Body of pancreas (tissue), 4 donors: ENCODE results near the gene NEDD4L. TPM values are rescaled to one million over a fixed set of nuclear protein-coding genes. Genes with fewer than 3 reads are reported as not detected.

ENCODE experiments used
- ATAC-seq: fragments of 150-250 bp; one replicate; pipeline ENCODE4 v1.9.1; 2016
- DNase-seq, 4 donors: peaks; one replicate each; pipeline ENCODE4 v3.0.0-alpha.2; 2019
- H3K27ac ChIP-seq, 4 donors: fragments of 200-600 bp; sonication (generic); 1 replicate in 3 of 4; 2 replicates in 1 of 4; pipeline versions ENCODE4 v1.5.1 to v1.6.1; 2016 to 2019; ENCODE audit warnings: mild to moderate bottlenecking in 1 of 4, mixed read lengths in 1 of 4, moderate library complexity in 1 of 4
- H3K27me3 ChIP-seq, 2 donors: fragments of 200-600 bp; sonication (generic); one replicate each; pipeline ENCODE4 v1.6.0; 2016; ENCODE audit warnings: mild to moderate bottlenecking in 1 of 2
- H3K36me3 ChIP-seq, 2 donors: fragments of 200-600 bp; sonication (generic); replicated peaks in 1 of 2; 2 replicates each; pipeline ENCODE4 v1.5.1; 2016; ENCODE audit warnings: low read depth in 2 of 2; ENCODE audit not compliant: insufficient read depth in 1 of 2
- H3K4me1 ChIP-seq: fragments of 200-600 bp; sonication (generic); one replicate; pipeline ENCODE4 v1.6.0; 2016
- H3K4me3 ChIP-seq, 2 donors: fragments of 200-600 bp; sonication (generic); 1 replicate in 1 of 2; 2 replicates in 1 of 2; pipeline ENCODE4 v1.5.1; 2016 to 2019
- H3K9me3 ChIP-seq, 3 donors: fragments of 200-600 bp; sonication (generic); 1 replicate in 2 of 3; 2 replicates in 1 of 3; pipeline ENCODE4 v1.5.1; 2016
- POLR2A ChIP-seq, 3 donors: fragments of 450-650 bp; IDR thresholded peaks; one replicate each; pipeline ENCODE4 v1.6.1; 2016; ENCODE audit warnings: antibody characterized with exemption in 3 of 3, mild to moderate bottlenecking in 2 of 3
- WGBS, 2 donors: methylation state at CpG; one replicate each; pipeline ENCODE4 v1.1.5; 2017; 5-methylcytosine and 5-hydroxymethylcytosine counted together
- intact Hi-C: fragments of 100-400 bp; cut with DNase I; formaldehyde crosslinking; loops from one replicate; pipeline ENCODE4 v1.15.1; 2023
- total RNA-seq, 2 donors: library from RNA; depleted of rRNA; stranded (reverse); fragments of >200 nt; gene quantifications; one replicate each; pipeline ENCODE4 v1.1.0, GENCODE V29; 2016
- TF ChIP-seq, protein P1 (sequence below), 7 experiments: fragments of 450-650 bp in 4 of 7; fragments of 200-600 bp in 3 of 7; sonication (generic) in 3 of 7; IDR thresholded peaks; one replicate each; pipeline ENCODE4 v1.5.1; 2016 to 2019; ENCODE audit warnings: antibody characterized with exemption in 7 of 7

Gene NEDD4L
- total RNA-seq, 2 donors from 2014 or later = 105 to 108 TPM

DNA sequence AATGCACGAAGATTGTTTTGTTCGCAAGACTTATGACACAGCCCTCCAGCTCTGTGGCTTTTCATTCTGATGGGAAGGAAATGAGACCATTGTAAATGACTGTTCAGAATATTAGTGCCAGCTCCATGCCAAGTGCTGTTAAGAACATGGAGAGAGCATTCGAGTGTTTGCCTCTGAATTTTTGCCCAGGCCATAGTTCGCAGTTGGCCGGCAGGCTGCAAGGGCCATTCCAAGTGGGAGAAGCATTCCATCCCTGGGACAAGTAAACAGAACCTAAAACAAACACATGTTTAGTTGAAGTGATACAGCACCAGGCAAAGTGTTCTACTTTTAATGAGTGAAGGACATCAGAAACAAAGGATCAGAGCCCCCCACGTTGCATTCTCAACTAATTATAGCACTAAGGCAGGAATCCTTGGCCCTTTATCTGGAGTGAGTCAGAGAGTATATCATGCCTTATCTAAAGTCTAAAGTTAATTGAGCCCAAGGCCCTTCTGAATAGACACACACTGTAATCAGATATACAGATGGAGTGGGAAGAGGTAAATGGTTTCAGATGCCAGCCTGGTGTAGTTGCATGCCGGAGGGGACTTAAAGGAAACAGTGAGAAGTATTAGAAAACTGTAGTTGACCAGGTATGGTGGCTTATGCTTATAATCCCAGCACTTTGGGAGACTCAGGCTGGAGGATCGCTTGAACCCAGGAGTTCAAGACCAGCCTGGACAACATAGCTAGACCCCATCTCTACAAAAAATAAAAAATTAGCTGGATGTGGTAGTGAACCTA, 53.3 kb downstream of the NEDD4L start:
- ATAC-seq = peak; percentile 71
- WGBS, 2 donors = 26 to 29% methylated on average over 8 of the region's 8 CpGs
- peak in 3 of 4 donors; percentile 48 to 53 (median 52) for DNase-seq
- Histone ChIP-seq H3K36me3 (no peaks in the 10 kb centered on the region), H3K4me3 (no peak overlapping the region), H3K4me1 (peaks cover 89% of the 10 kb centered on the region), H3K9me3 (no peaks in the 10 kb centered on the region), H3K27me3 (no peaks in the 10 kb centered on the region), H3K27ac (peak overlapping the region; percentile 55 to 85 (median 82))
- intact Hi-C loops = no loop called here
- TF ChIP-seq POLR2A (IDR thresholded peaks at IDR 0.05) = peak in 1 of 3 donors; percentile 5
- TF ChIP-seq, protein P1, sequence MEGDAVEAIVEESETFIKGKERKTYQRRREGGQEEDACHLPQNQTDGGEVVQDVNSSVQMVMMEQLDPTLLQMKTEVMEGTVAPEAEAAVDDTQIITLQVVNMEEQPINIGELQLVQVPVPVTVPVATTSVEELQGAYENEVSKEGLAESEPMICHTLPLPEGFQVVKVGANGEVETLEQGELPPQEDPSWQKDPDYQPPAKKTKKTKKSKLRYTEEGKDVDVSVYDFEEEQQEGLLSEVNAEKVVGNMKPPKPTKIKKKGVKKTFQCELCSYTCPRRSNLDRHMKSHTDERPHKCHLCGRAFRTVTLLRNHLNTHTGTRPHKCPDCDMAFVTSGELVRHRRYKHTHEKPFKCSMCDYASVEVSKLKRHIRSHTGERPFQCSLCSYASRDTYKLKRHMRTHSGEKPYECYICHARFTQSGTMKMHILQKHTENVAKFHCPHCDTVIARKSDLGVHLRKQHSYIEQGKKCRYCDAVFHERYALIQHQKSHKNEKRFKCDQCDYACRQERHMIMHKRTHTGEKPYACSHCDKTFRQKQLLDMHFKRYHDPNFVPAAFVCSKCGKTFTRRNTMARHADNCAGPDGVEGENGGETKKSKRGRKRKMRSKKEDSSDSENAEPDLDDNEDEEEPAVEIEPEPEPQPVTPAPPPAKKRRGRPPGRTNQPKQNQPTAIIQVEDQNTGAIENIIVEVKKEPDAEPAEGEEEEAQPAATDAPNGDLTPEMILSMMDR (IDR thresholded peaks at IDR 0.05) = peak in 1 of 7 experiments; percentile 5

DNA sequence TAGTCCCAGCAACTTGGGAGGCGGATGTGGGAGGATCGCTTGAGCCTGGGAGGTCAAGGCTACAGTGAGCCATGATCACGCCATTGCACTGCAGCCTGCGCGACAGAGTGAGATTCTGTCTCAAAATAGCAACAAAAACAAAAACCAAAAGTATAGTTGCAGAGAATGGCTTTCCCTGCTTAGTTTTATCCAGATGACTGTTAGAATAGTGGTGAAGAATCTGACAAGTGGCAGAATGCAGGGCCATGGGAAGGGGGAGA, 53.8 kb downstream of the NEDD4L start:
- intact Hi-C loops = no loop called here
- Histone ChIP-seq H3K4me3 (no peak overlapping the region), H3K27ac (peak overlapping the region; percentile 55 to 85 (median 82)), H3K27me3 (no peaks in the 10 kb centered on the region), H3K36me3 (no peaks in the 10 kb centered on the region), H3K9me3 (no peaks in the 10 kb centered on the region), H3K4me1 (peaks cover 91% of the 10 kb centered on the region)
- DNase-seq = no peak
- WGBS, 2 donors = 90 to 93% methylated on average over 5 of the region's 5 CpGs
- no peak for ATAC-seq
- TF ChIP-seq, protein P1 (IDR thresholded peaks at IDR 0.05) = no peak
- no peak for TF ChIP-seq POLR2A (IDR thresholded peaks at IDR 0.05)

DNA sequence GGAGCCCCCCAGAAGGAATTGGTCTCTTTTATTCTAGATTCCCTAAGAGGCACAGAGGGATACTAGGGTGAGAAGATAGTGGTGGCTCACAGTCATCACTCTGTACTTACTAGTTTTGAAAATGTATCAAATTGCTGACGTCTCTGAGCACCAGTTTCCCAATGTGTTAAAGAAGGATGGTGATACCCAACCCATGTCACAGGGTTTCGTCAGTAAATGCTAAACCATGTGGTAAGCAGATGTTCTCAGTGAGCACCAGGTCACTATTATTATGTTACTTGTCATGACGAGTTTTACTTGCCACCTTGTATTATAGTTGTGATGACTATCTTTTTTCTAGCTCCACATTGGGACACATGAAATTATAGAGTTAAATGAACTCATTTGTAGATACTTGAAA, 54.7 kb downstream of the NEDD4L start:
- no peaks in the 10 kb centered on the region for H3K36me3 ChIP-seq
- no peak for TF ChIP-seq POLR2A (IDR thresholded peaks at IDR 0.05)
- TF ChIP-seq, protein P1 (IDR thresholded peaks at IDR 0.05) = no peak
- WGBS, 2 donors = 82 to 87% methylated on average over 3 of the region's 3 CpGs
- DNase-seq = no peak
- ATAC-seq = no peak
- H3K27me3 ChIP-seq = no peaks in the 10 kb centered on the region
- intact Hi-C loops = no loop called here
- peaks cover 89% of the 10 kb centered on the region for H3K4me1 ChIP-seq
- no peak overlapping the region for H3K4me3 ChIP-seq
- no peaks in the 10 kb centered on the region for H3K9me3 ChIP-seq
- peak overlapping the region in 1 of 4 donors; percentile 84 for H3K27ac ChIP-seq

DNA sequence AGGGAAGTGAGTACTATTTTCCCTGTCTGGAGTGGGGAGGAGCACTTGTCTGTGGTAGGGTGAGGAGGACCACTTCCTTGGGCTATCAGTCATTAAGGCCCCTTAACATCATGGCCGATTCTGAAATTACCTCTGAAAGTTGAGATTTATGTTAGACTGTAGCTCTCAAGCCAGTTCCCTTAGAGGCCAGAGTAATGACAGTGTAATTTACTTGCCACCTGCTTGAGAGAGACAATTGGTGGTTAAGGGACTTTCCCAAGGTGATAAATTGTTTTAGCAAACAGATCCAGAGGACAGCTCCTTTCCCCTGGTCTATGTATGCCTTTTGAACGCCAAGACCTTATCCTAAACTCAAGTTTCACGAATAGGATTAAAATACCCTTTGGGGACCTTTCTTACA, 56.1 kb downstream of the NEDD4L start:
- peaks cover 83% of the 10 kb centered on the region for H3K4me1 ChIP-seq
- H3K27me3 ChIP-seq = no peaks in the 10 kb centered on the region
- ATAC-seq (no peak), DNase-seq (no peak)
- H3K27ac ChIP-seq = peak overlapping the region in 3 of 4 donors; percentile 38 to 54 (median 47)
- 19 to 27% methylated on average over 3 of the region's 3 CpGs for WGBS, 2 donors
- H3K4me3 ChIP-seq = no peak overlapping the region
- intact Hi-C loops = no loop called here
- no peak for TF ChIP-seq POLR2A (IDR thresholded peaks at IDR 0.05)
- TF ChIP-seq, protein P1 (IDR thresholded peaks at IDR 0.05) = no peak
- no peaks in the 10 kb centered on the region for H3K36me3 ChIP-seq
- no peaks in the 10 kb centered on the region for H3K9me3 ChIP-seq

DNA sequence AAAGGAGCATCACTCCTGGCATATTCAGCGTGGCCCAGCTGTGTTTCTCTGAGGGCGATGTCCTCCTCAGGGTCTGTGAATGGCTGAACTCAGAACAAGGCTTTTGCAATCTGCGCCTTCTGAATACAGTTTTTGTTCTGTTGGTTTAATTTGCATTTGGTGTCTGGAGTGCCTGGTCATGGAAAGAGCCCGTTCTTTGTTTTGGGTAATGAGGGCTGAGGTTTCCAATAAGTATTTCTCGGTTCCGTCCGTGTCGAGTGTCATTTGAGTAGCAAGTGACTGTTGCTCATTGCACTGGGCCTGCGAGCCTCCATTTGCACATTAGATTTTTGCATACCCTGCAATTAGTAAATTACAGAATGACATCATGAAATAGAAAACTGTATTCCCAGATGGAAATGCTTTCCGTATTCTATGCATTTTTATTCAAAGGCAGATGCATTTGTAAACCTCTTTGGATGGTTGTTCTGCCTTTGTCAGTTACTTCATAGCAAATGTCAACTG, 57.3 kb downstream of the NEDD4L start:
- H3K27ac ChIP-seq = no peak overlapping the region
- intact Hi-C loops = no loop called here
- TF ChIP-seq, protein P1 (IDR thresholded peaks at IDR 0.05) = no peak
- no peak for TF ChIP-seq POLR2A (IDR thresholded peaks at IDR 0.05)
- ATAC-seq (no peak), DNase-seq (no peak)
- no peak overlapping the region for H3K4me3 ChIP-seq
- no peaks in the 10 kb centered on the region for H3K27me3 ChIP-seq
- no peaks in the 10 kb centered on the region for H3K9me3 ChIP-seq
- peaks cover 85% of the 10 kb centered on the region for H3K4me1 ChIP-seq
- 93 to 98% methylated on average over 10 of the region's 10 CpGs for WGBS, 2 donors
- no peaks in the 10 kb centered on the region for H3K36me3 ChIP-seq
